Trophoblast cell (in vitro differentiated cells and primary cell): ENCODE measurements around the gene CARD19.
"Not testable (repeated sequence)": the region's sequence is repeated elsewhere in the genome, so short reads cannot be mapped to it uniquely, and the experiment has no call there.

Source experiments
- DNase-seq, 2 donors: peaks; one replicate each; pipeline ENCODE4 v3.0.0-alpha.2; 2016
- H2AFZ ChIP-seq: 2 replicates; pipeline ENCODE4 v1.6.1; 2013; ENCODE audit warnings: low read length, moderate library complexity, mild to moderate bottlenecking; ENCODE audit not compliant: insufficient read depth, poor library complexity
- H2AK5ac ChIP-seq: 2 replicates; pipeline ENCODE4 v1.6.1; 2013; ENCODE audit warnings: mild to moderate bottlenecking, low read length
- H2BK120ac ChIP-seq: 2 replicates; pipeline ENCODE4 v1.6.1; 2013; ENCODE audit warnings: low read length, mild to moderate bottlenecking, moderate library complexity; ENCODE audit not compliant: insufficient read depth, poor library complexity
- H2BK12ac ChIP-seq: 2 replicates; pipeline ENCODE4 v1.6.1; 2013; ENCODE audit warnings: mild to moderate bottlenecking, low read length, moderate library complexity
- H2BK5ac ChIP-seq: 2 replicates; pipeline ENCODE4 v1.6.1; 2013; ENCODE audit warnings: low read length, low read depth, moderate library complexity, mild to moderate bottlenecking; ENCODE audit not compliant: poor library complexity
- H3K14ac ChIP-seq: 2 replicates; pipeline ENCODE4 v1.6.1; 2013; ENCODE audit warnings: mild to moderate bottlenecking, low read length
- H3K18ac ChIP-seq: 2 replicates; pipeline ENCODE4 v1.6.1; 2013; ENCODE audit warnings: mild to moderate bottlenecking, low read length
- H3K23ac ChIP-seq: 2 replicates; pipeline ENCODE4 v1.6.1; 2013; ENCODE audit warnings: low read length
- H3K27ac ChIP-seq: 2 replicates; pipeline ENCODE4 v1.5.1; 2013; ENCODE audit warnings: low read depth, mild to moderate bottlenecking, inconsistent platforms, low read length, moderate library complexity
- H3K27me3 ChIP-seq: 2 replicates; pipeline ENCODE4 v1.6.1; 2013; ENCODE audit warnings: inconsistent platforms, mild to moderate bottlenecking, low read length, moderate library complexity; ENCODE audit not compliant: insufficient read depth
- H3K36me3 ChIP-seq, 2 experiments: 1 replicate in 1 of 2; 2 replicates in 1 of 2; pipeline ENCODE4 v1.6.1; 2013; ENCODE audit warnings: low read length in 2 of 2, mild to moderate bottlenecking in 2 of 2, moderate library complexity in 1 of 2; ENCODE audit not compliant: insufficient read depth in 2 of 2, control insufficient read depth in 1 of 2
- H3K4ac ChIP-seq: 2 replicates; pipeline ENCODE4 v1.6.1; 2013; ENCODE audit warnings: low read depth, mild to moderate bottlenecking, low read length, moderate library complexity
- H3K4me1 ChIP-seq, 2 experiments: 1 replicate in 1 of 2; 2 replicates in 1 of 2; pipeline ENCODE4 v1.6.1; 2013; ENCODE audit warnings: low read length in 2 of 2, mild to moderate bottlenecking in 2 of 2, moderate library complexity in 1 of 2; ENCODE audit not compliant: insufficient read depth in 2 of 2, control insufficient read depth in 1 of 2
- H3K4me2 ChIP-seq: 2 replicates; pipeline ENCODE4 v1.6.1; 2013; ENCODE audit warnings: inconsistent platforms, mild to moderate bottlenecking, low read length, moderate library complexity
- H3K4me3 ChIP-seq: 2 replicates; pipeline ENCODE4 v1.5.1; 2013; ENCODE audit warnings: mild to moderate bottlenecking, low read depth, low read length, inconsistent platforms
- H3K79me1 ChIP-seq: one replicate; pipeline ENCODE4 v1.6.1; 2013; ENCODE audit warnings: low read length
- H3K79me2 ChIP-seq: 2 replicates; pipeline ENCODE4 v1.6.1; 2013; ENCODE audit warnings: low read length, mild to moderate bottlenecking; ENCODE audit not compliant: control insufficient read depth, insufficient read depth, poor library complexity
- H3K9ac ChIP-seq: 2 replicates; pipeline ENCODE4 v1.6.1; 2013; ENCODE audit warnings: mild to moderate bottlenecking, low read length
- H3K9me3 ChIP-seq: 2 replicates; pipeline ENCODE4 v1.6.1; 2013; ENCODE audit warnings: low read depth, mild to moderate bottlenecking, control low read depth, inconsistent platforms, low read length; ENCODE audit not compliant: insufficient read depth
- H4K12ac ChIP-seq: 2 replicates; pipeline ENCODE4 v1.6.1; 2013; ENCODE audit warnings: low read depth, mild to moderate bottlenecking, low read length, moderate library complexity
- H4K8ac ChIP-seq: 2 replicates; pipeline ENCODE4 v1.6.1; 2013; ENCODE audit warnings: low read depth, mild to moderate bottlenecking, low read length, moderate library complexity
- H4K91ac ChIP-seq: one replicate; pipeline ENCODE4 v1.6.1; 2013; ENCODE audit warnings: low read depth, mild to moderate bottlenecking, low read length, moderate library complexity
- WGBS: extraction: QIAGEN DNeasy Blood & Tissue Kit; methylation state at CpG from one replicate; pipeline ENCODE4 v1.1.7; 2013; ENCODE audit warnings: missing lambda C conversion rate; ENCODE audit not compliant: insufficient read length, insufficient coverage; ENCODE audit errors: extremely low coverage; 5-methylcytosine and 5-hydroxymethylcytosine counted together

CARD19 gene

GRCh38 chr9:93115486-93116071 lies 19.6 kb downstream of the CARD19 start:
- WGBS, result 97% methylated on average over 3 of the region's 3 CpGs
- H2AK5ac ChIP-seq, result no peak overlapping the region
- no peak overlapping the region for H3K14ac ChIP-seq
- DNase-seq, result no peak
- peaks cover 4 to 8% of the 10 kb centered on the region in 2 experiments for H3K36me3 ChIP-seq
- H3K9me3 ChIP-seq, result no peaks in the 10 kb centered on the region
- peaks cover 0 to 10% of the 10 kb centered on the region in 2 experiments for H3K4me1 ChIP-seq
- H3K9ac ChIP-seq, result no peak overlapping the region
- H3K4ac ChIP-seq, result no peak overlapping the region
- H3K79me2 ChIP-seq, result no peaks in the 10 kb centered on the region
- no peak overlapping the region for H3K27ac ChIP-seq
- no peak overlapping the region for H3K4me3 ChIP-seq
- no peak overlapping the region for H3K23ac ChIP-seq
- H2BK120ac ChIP-seq, result no peak overlapping the region
- H2BK12ac ChIP-seq, result no peak overlapping the region
- no peak overlapping the region for H3K4me2 ChIP-seq
- no peaks in the 10 kb centered on the region for H3K27me3 ChIP-seq
- no peak overlapping the region for H4K8ac ChIP-seq
- H4K12ac ChIP-seq, result no peak overlapping the region
- H3K18ac ChIP-seq, result no peak overlapping the region
- H3K79me1 ChIP-seq, result no peaks in the 10 kb centered on the region
- H2BK5ac ChIP-seq, result no peak overlapping the region
- H2AFZ ChIP-seq, result no peak overlapping the region
- H4K91ac ChIP-seq, result no peak overlapping the region

DNA sequence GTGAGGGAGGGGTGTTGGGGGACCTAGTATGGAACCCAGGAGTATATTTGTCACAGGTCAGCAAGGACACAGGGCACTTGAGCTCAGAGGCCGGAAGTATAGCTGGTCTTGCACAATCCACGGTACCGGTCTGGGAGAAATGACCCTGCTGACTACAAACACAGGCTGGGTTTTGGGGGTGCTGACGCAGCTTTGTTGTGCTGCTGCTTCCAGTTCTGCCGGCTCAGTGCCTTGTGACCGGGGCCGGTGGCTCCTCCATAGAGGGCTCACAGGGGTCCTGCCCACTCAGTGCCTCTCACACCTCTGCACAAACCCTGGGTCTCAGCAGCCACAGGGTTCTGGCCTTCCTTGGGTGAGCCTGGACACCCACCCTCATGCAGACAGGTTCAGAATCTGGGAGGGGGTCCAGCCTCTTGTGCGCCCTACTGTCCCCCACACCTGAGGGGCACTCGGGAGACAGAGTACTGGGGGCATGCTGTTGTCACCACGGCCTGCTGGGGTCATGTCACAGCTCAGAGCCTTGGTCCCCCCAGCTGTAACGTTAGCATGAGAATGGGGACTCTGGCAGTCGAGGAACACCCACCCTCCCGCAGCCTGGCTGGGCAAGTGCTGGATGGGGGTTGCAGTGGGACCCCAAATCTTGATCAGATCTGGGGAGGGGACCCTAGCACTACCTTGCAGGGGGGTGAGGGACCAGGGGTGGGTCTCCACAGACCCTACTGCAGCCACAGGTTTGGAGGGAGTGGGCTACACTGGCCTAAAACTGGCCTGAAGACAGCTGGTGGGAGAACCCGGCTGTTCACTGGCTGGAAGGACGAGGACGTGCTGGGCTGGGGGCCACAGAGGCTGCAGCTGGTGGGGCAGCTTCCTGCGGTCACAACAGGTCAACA lies 20.3 kb downstream of the CARD19 start:
- no peak overlapping the region for H3K14ac ChIP-seq
- no peaks in the 10 kb centered on the region for H3K79me2 ChIP-seq
- DNase-seq, result peak; percentile 50 to 56
- H4K91ac ChIP-seq, result no peak overlapping the region
- H2BK12ac ChIP-seq, result no peak overlapping the region
- no CpG with 5 or more reads among the region's 17 CpGs for WGBS
- H2BK120ac ChIP-seq, result no peak overlapping the region
- no peak overlapping the region for H3K9ac ChIP-seq
- H2AFZ ChIP-seq, result no peak overlapping the region
- no peak overlapping the region for H3K18ac ChIP-seq
- H3K4ac ChIP-seq, result no peak overlapping the region
- H3K36me3 ChIP-seq, result peaks cover 5% of the 10 kb centered on the region in 2 experiments
- H3K23ac ChIP-seq, result no peak overlapping the region
- no peak overlapping the region for H3K4me3 ChIP-seq
- H4K12ac ChIP-seq, result no peak overlapping the region
- H3K9me3 ChIP-seq, result no peaks in the 10 kb centered on the region
- no peak overlapping the region for H3K4me2 ChIP-seq
- H3K4me1 ChIP-seq, result peaks cover 0 to 10% of the 10 kb centered on the region in 2 experiments
- no peak overlapping the region for H4K8ac ChIP-seq
- H2BK5ac ChIP-seq, result no peak overlapping the region
- no peak overlapping the region for H2AK5ac ChIP-seq
- no peak overlapping the region for H3K27ac ChIP-seq
- no peaks in the 10 kb centered on the region for H3K79me1 ChIP-seq
- no peaks in the 10 kb centered on the region for H3K27me3 ChIP-seq

- H3K4ac ChIP-seq, H2BK120ac ChIP-seq, H2AFZ ChIP-seq, DNase-seq, H3K4me2 ChIP-seq, H3K4me3 ChIP-seq, H3K23ac ChIP-seq, H3K79me2 ChIP-seq, H2AK5ac ChIP-seq, H3K18ac ChIP-seq, H3K4me1 ChIP-seq, H3K9ac ChIP-seq, H4K12ac ChIP-seq, H3K27me3 ChIP-seq, H2BK12ac ChIP-seq, H3K9me3 ChIP-seq, H3K14ac ChIP-seq, H4K8ac ChIP-seq, H2BK5ac ChIP-seq, H3K27ac ChIP-seq, H4K91ac ChIP-seq, H3K79me1 ChIP-seq: not testable (repeated sequence)
- WGBS, result no CpG with 5 or more reads among the region's 9 CpGs
- peaks cover 8 to 11% of the 10 kb centered on the region in 2 experiments for H3K36me3 ChIP-seq
Measured at GRCh38 chr9:93117521-93117920, 21.5 kb downstream of the CARD19 start.

DNA sequence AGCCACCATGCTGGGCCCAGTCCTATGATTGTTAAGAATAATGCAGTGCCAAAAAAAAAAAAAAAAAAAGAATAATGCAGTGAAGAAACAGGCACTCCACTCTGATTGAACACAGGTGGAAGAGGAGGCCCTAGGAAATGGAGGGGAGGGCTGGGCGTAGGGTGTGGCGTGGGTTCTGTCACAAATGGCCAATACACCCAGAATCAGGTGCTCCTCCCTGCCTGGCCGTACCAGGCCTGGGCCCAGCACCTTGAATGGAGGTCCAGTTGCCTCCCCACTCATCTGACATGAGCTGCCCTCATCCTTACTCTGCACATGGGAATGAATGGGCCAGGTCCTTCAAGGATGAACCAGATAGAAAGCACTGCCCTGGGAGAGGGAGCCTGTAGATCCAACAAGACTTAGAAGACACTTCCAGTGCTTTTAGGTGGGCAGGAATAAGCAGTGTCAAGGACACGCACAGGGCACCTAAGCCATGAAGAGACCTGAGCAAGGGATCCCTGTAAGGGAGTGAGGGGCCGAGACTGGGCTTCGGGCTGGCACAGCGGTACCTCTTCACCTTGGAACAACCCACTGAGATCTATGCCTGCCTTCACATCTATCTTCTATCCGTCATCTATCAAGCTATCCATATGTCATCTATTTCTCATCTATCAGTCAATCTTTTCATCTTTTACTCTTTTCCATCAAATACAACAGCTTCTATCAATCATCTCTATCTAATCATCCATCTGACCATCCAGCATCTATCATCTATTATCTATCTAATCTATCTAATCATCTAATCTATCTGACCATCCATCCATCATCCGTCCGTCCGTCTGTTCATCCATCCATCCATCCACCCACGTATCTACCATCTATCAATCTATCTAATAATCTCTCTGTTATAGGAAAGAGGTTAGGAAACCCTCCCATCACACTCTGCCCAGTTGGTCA lies 22.2 kb downstream of the CARD19 start:
- H2AK5ac ChIP-seq, result no peak overlapping the region
- no peak overlapping the region for H3K4ac ChIP-seq
- no peak overlapping the region for H3K4me3 ChIP-seq
- H2AFZ ChIP-seq, result no peak overlapping the region
- no peak overlapping the region for H3K27ac ChIP-seq
- H3K18ac ChIP-seq, result no peak overlapping the region
- H3K4me2 ChIP-seq, result no peak overlapping the region
- WGBS, result 100% methylated on average over 4 of the region's 12 CpGs
- H4K91ac ChIP-seq, result no peak overlapping the region
- H3K9me3 ChIP-seq, result no peaks in the 10 kb centered on the region
- H3K79me1 ChIP-seq, result no peaks in the 10 kb centered on the region
- no peak overlapping the region for H4K8ac ChIP-seq
- no peak overlapping the region for H3K23ac ChIP-seq
- peaks cover 8 to 12% of the 10 kb centered on the region in 2 experiments for H3K36me3 ChIP-seq
- H3K9ac ChIP-seq, result no peak overlapping the region
- H3K14ac ChIP-seq, result no peak overlapping the region
- H3K27me3 ChIP-seq, result no peaks in the 10 kb centered on the region
- DNase-seq, result no peak
- no peak overlapping the region for H2BK120ac ChIP-seq
- no peak overlapping the region for H2BK12ac ChIP-seq
- no peak overlapping the region for H4K12ac ChIP-seq
- H3K79me2 ChIP-seq, result no peaks in the 10 kb centered on the region
- peaks cover 0 to 10% of the 10 kb centered on the region in 2 experiments for H3K4me1 ChIP-seq
- no peak overlapping the region for H2BK5ac ChIP-seq
